AG04450 (cell line): ENCODE data around the gene YWHAG. TPM values are rescaled to one million over a fixed set of nuclear protein-coding genes. Genes with fewer than 3 reads are reported as not detected.
A peak's percentile ranks its signal among the peaks of the same experiment; 100 is the strongest.
"Not testable (repeated sequence)": the region's sequence is repeated elsewhere in the genome, so short reads cannot be mapped to it uniquely, and the experiment has no call there.

Experiments used
- CTCF ChIA-PET: fragments of 300-600, 350-600 bp; formaldehyde crosslinking; extraction: SDS; loops from one replicate; lab custom pipeline; 2022; ENCODE audit warnings: antibody characterized with exemption, inconsistent platforms; lab: Charles Lee
- POLR2A ChIA-PET: fragments of 350-600 bp; formaldehyde crosslinking; extraction: SDS; loops from one replicate; lab custom pipeline; 2021; ENCODE audit warnings: antibody characterized with exemption, inconsistent platforms; lab: Yijun Ruan, JAX
- DNase-seq: peaks from one replicate; pipeline ENCODE4 v3.0.0-alpha.2; 2011; ENCODE audit warnings: low read depth, low spot score
- H3K27ac ChIP-seq: one replicate; pipeline ENCODE4 v1.5.1; 2012; ENCODE audit warnings: low read depth, low read length, control low read depth
- H3K27me3 ChIP-seq: one replicate; pipeline ENCODE4 v1.6.0; 2012; ENCODE audit warnings: low read length; ENCODE audit not compliant: control insufficient read depth, insufficient read depth
- H3K4me3 ChIP-seq: 2 replicates; pipeline ENCODE4 v1.5.1; 2011; ENCODE audit warnings: mild to moderate bottlenecking, low read depth, low read length, control low read depth
- H3K9me3 ChIP-seq: 2 replicates; pipeline ENCODE4 v1.5.1; 2012; ENCODE audit warnings: low read length; ENCODE audit not compliant: control insufficient read depth, insufficient read depth
- polyA plus RNA-seq: library from polyadenylated mRNA; depleted of rRNA; stranded (reverse); fragments of >200 nt; gene quantifications from 2 replicates; pipeline ENCODE4 v1.2.3, GENCODE V29; 2011
- TF ChIP-seq, protein P1 (sequence below): IDR thresholded peaks from 2 replicates; pipeline ENCODE4 v1.5.1; 2011; ENCODE audit warnings: low read depth, low read length, control low read depth, inconsistent platforms

The YWHAG gene
- polyA plus RNA-seq, 1 experiment: 91.6 TPM

DNA sequence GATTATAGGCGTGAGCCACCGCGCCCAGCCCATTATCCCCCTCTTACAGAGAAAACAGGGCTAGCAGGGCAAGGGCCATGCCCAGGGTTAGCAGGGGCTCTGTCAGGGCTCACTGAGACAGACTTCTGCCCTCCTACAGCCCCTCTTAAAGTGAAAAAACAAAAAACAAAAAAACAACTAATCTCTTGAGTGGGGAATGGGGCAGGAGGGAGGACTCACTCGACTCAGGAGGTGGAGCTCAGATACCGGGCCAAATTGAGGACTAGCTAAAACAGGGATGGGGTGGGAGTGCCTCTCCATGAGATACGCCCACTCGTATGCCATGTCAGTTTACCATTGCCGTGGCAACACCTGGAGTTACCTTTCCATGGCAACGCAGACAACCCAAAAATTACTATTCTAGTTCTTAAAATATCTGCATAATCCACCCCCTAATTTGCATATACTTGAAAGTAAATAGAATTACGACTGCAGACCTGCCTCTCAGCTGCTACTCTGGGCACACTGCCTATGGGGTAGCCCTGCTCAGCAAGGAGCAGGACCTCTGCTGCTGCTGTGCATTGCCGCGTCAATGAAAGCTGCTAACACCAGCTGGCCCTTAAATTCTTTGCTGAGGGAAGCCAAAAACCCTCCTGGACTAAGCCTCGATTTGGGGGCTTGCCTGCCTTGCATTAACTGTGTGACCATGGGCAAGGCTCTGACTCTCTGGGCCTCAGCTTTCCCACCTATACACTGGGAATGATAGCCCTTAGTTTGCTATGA, 37.4 kb upstream of the YWHAG start:
- no peak for DNase-seq
- TF ChIP-seq, protein P1, sequence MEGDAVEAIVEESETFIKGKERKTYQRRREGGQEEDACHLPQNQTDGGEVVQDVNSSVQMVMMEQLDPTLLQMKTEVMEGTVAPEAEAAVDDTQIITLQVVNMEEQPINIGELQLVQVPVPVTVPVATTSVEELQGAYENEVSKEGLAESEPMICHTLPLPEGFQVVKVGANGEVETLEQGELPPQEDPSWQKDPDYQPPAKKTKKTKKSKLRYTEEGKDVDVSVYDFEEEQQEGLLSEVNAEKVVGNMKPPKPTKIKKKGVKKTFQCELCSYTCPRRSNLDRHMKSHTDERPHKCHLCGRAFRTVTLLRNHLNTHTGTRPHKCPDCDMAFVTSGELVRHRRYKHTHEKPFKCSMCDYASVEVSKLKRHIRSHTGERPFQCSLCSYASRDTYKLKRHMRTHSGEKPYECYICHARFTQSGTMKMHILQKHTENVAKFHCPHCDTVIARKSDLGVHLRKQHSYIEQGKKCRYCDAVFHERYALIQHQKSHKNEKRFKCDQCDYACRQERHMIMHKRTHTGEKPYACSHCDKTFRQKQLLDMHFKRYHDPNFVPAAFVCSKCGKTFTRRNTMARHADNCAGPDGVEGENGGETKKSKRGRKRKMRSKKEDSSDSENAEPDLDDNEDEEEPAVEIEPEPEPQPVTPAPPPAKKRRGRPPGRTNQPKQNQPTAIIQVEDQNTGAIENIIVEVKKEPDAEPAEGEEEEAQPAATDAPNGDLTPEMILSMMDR: no peak
- POLR2A ChIA-PET: interaction anchor here (1.2 kb wide), 1 partner anchor 37 kb away, joined by 3 read pairs; the partner anchor contains the start of gene YWHAG

DNA sequence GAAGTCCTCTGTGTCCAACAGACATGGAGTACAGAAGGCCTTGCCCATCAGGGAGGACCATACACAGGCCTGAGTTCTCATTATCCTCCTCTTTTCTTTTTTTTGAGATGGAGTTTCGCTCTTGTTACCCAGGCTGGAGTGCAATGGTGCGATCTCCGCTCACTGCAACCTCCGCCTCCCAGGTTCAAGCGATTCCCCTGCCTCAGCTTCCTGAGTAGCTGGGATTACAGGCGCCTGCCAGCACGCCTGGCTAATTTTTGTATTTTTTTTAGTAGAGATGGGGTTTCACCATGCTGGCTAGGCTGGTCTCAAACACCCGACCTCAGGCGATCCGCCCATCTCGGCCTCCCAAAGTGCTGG, 36.8 kb upstream of the YWHAG start:
- H3K4me3 ChIP-seq, CTCF ChIA-PET, H3K27ac ChIP-seq, DNase-seq, H3K9me3 ChIP-seq, H3K27me3 ChIP-seq: not testable (repeated sequence)
- POLR2A ChIA-PET: interaction anchor here (1.2 kb wide), 1 partner anchor 36 kb away, joined by 3 read pairs; the partner anchor contains the start of gene YWHAG

More for the DNA sequence above, 37.4 kb upstream of the YWHAG start:
- H3K9me3 ChIP-seq: no peaks in the 10 kb centered on the region; the same call in 1 of the 2 replicates
- no peak overlapping the region for H3K27ac ChIP-seq
- no peaks in the 10 kb centered on the region for H3K27me3 ChIP-seq
- H3K4me3 ChIP-seq: no peak overlapping the region
- CTCF ChIA-PET: no interaction called here

DNA sequence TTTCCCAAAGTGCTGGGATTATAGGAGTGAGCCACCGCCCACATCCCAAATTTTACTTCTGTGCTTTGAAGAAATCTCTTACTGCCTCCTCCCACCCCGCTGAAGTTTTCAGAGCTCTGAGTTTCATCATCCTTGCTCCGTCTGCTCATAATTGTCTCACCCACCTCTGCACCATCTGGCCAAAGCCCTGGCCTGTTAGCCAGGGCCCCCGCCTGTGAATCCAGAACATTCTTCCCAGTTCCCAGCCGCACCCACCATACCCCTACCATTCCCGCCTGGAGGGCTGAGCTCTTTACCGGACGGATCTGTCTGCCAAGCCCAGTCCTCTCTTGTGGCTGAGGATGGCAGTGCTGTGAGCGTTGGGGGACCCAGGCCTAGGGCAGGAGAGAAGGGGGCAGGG, 36.2 kb upstream of the YWHAG start:
- no peak for DNase-seq
- no peaks in the 10 kb centered on the region; the same call in 1 of the 2 replicates for H3K9me3 ChIP-seq
- TF ChIP-seq, protein P1: no peak
- ChIA-PET CTCF (no interaction called here), POLR2A (interaction anchor here (1.3 kb wide), 1 partner anchor 36 kb away, joined by 4 read pairs; the partner anchor contains the start of gene YWHAG)
- no peak overlapping the region for H3K4me3 ChIP-seq
- no peak overlapping the region for H3K27ac ChIP-seq
- H3K27me3 ChIP-seq: no peaks in the 10 kb centered on the region

DNA sequence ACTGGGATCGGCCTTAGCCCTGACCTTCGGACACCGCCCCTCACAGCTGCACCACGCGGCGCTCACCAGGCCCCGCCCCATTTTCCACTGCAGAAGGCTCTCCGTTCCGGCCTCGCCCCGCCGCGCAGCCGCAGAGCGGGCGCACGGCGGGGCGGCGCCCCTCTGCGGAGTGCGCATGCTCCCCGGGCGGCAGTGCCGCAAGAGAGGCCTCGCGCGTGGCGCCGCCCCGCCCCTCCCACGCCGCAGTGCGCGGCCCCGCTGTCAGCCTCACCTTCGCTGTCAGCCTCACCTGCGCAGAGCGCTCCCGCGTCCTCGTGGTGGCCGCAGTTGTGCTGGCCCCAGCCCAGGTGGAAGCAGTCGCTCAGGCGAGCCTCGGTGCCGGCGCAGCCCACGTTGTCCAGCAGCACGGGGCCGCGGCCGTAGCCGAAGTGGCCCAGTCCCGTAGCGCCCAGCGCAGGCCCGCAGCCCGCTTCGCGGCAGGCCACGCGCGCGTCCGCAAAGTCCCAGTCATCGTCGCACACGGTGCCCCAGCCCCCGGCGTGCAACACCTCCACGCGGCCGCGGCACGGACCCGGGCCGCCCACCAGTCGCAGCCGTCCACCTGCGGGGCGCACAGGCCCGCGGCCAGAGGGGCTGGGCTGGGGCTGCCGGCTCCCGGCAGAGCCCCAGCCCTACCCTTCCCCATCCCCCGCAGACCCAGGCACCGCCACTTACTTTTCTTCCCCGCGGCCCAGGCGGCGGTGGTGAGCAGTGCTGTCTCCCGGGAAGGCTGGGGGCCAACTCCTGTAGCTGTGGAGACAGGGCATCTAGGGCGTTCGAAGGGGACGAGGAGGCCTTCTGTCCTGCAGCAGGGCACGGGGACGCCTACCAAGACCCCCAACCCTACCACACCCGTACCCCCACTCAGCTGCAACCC, 34.6 kb upstream of the YWHAG start:
- Histone ChIP-seq H3K4me3 (peak overlapping the region; percentile 75), H3K9me3 (no peaks in the 10 kb centered on the region; the same call in 1 of the 2 replicates), H3K27ac (no peak overlapping the region), H3K27me3 (no peaks in the 10 kb centered on the region)
- DNase-seq: peak; percentile 32
- POLR2A ChIA-PET: interaction anchor here (1.3 kb wide), 1 partner anchor 34 kb away, joined by 4 read pairs; the partner anchor contains the start of gene YWHAG
- TF ChIP-seq, protein P1: no peak
- CTCF ChIA-PET: no interaction called here

DNA sequence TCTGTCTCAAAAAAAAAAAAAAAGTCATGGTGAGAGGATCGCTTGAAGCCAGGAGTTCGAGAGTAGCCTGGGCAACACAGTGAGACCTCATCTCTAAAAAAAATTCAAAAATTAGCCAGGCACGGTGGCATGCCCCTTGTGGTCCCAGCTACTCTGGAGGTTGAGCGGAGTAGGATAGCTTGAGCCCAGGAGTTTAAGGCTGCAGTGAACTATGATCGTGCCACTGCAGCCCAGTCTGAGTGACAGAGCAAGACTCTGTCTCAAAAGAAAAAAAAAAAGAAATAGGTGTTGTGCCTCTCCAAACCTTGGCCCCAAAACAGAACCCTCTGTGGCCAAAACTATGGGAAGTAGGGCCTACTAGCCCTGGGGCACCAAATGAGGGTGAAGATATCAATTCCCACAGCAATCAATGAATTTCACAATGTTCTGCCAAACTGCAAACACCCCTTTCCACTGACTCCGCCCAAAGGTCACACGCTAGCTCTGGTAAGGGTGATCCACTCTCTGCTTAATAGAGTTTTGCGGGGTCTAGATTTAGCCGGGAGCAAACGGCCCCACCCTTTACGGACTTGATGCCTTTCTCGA, 33.8 kb upstream of the YWHAG start:
- TF ChIP-seq, protein P1: no peak
- peak overlapping the region; percentile 47 for H3K4me3 ChIP-seq
- no peak overlapping the region for H3K27ac ChIP-seq
- no peaks in the 10 kb centered on the region; the same call in 1 of the 2 replicates for H3K9me3 ChIP-seq
- no peaks in the 10 kb centered on the region for H3K27me3 ChIP-seq
- ChIA-PET POLR2A (no interaction called here), CTCF (no interaction called here)
- DNase-seq: no peak
